Measurements from ENCODE around the gene HS3ST4.
"Not testable (repeated sequence)": the region's sequence is repeated elsewhere in the genome, so short reads cannot be mapped to it uniquely, and the experiment has no call there.

HS3ST4 gene

GRCh38 chr16:25734430-25735385 lies 42.9 kb downstream of the HS3ST4 start:
- no peak for DNase-seq

GRCh38 chr16:25735645-25736044 lies 43.9 kb downstream of the HS3ST4 start:
- DNase-seq: no peak

- DNase-seq: no peak
These were observed 55.5 kb downstream of the HS3ST4 start for GRCh38 chr16:25747160-25747758.

- DNase-seq: no peak
These were observed 56.4 kb downstream of the HS3ST4 start for GRCh38 chr16:25748092-25748654.

GRCh38 chr16:25750488-25751216 lies 58.9 kb downstream of the HS3ST4 start:
- DNase-seq: no peak

GRCh38 chr16:25751230-25751835 lies 59.6 kb downstream of the HS3ST4 start:
- no peak for DNase-seq

- no peak for DNase-seq
These were observed 72.7 kb downstream of the HS3ST4 start for GRCh38 chr16:25764466-25764865.

- no peak for DNase-seq
These were observed 79.5 kb downstream of the HS3ST4 start for GRCh38 chr16:25771216-25771615.

GRCh38 chr16:25771812-25772568 lies 80.2 kb downstream of the HS3ST4 start:
- DNase-seq: no peak

- DNase-seq: not testable (repeated sequence)
These were observed 84.5 kb downstream of the HS3ST4 start for GRCh38 chr16:25776214-25776613.

- no peak for DNase-seq
These were observed 91.5 kb downstream of the HS3ST4 start for GRCh38 chr16:25783226-25783625.

GRCh38 chr16:25785361-25785760 lies 93.6 kb downstream of the HS3ST4 start:
- no peak for DNase-seq

- no peak for DNase-seq
These were observed 95.0 kb downstream of the HS3ST4 start for GRCh38 chr16:25786748-25787147.

GRCh38 chr16:25788637-25789036 lies 96.9 kb downstream of the HS3ST4 start:
- DNase-seq: no peak

- no peak for DNase-seq
These were observed 104.5 kb downstream of the HS3ST4 start for GRCh38 chr16:25796239-25796638.

- DNase-seq: no peak
These were observed 106.3 kb downstream of the HS3ST4 start for GRCh38 chr16:25798065-25798464.

- no peak for DNase-seq
These were observed 108.1 kb downstream of the HS3ST4 start for GRCh38 chr16:25799816-25800215.

- DNase-seq: no peak
These were observed 120.5 kb downstream of the HS3ST4 start for GRCh38 chr16:25812215-25812614.

- no peak for DNase-seq
These were observed 125.5 kb downstream of the HS3ST4 start for GRCh38 chr16:25817295-25817694.

GRCh38 chr16:25817876-25818275 lies 126.1 kb downstream of the HS3ST4 start:
- no peak for DNase-seq

GRCh38 chr16:25823891-25824290 lies 132.1 kb downstream of the HS3ST4 start:
- no peak for DNase-seq

GRCh38 chr16:25827709-25828108 lies 135.9 kb downstream of the HS3ST4 start:
- no peak for DNase-seq
